Measurements from ENCODE around the gene ATOH8. TPM values are rescaled to one million over a fixed set of nuclear protein-coding genes. Genes with fewer than 3 reads are reported as not detected.

The ATOH8 gene
- total and polyA plus RNA-seq, 10 of the 15 experiments (the other 5 are each of a cell fraction or from before 2014, with no cell fraction given), result 0.03 to 0.60 TPM; not detected in 8

DNA sequence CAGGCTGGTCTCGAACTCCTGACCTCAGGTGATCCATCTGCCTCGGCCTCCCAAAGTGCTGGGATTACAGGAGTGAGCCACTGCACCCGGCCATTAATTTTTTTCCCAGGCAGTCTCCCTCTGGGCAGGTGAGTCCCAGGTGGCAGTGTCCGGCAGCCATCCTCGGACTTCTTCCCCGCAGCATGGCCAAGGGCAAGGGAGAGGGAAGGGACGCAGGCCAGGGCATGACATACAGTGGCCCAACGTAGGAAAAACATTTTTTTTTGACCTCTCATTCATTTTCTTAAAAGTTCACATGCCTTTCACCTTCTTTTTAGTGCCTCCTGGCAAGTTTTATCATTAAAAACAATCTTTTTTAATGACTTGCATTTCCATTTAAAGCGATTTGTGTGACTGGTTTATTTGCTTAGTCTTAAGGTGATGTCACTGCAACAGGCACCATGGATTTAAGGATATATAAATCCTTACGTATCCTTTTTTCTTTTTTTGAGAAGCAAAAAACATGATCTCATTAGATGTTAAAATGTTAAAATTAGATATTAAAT lies 23.0 kb upstream of the ATOH8 start:
- in situ Hi-C loops (cut with MboI), result loop anchor here (10.0 kb wide), 1 partner anchor 344 kb away; no protein-coding TSS in a partner anchor
- Histone ChIP-seq H3K4me2 (ENCODE audit: control insufficient read depth, insufficient read depth) (no peak overlapping the region), H2AFZ (ENCODE audit: control insufficient read depth, low read depth, low read length) (no peak overlapping the region), H3K36me3 (ENCODE audit: control insufficient read depth in 2 of 2, insufficient read depth in 2 of 2, low read length in 1 of 2) (no peaks in the 10 kb centered on the region), H3K9ac (ENCODE audit: control insufficient read depth, insufficient read depth, low read length) (no peak overlapping the region), H3K27me3 (replicated peaks in 1 of 2; ENCODE audit: control insufficient read depth in 2 of 2, insufficient read depth in 2 of 2, low read length in 1 of 2) (no peaks in the 10 kb centered on the region; a peak in 1 of 4 replicates), H3K79me2 (ENCODE audit: control insufficient read depth, insufficient read depth, low read length) (no peaks in the 10 kb centered on the region), H4K20me1 (ENCODE audit: control insufficient read depth, insufficient read depth) (no peaks in the 10 kb centered on the region), H3K9me3 (replicated peaks; ENCODE audit: control insufficient read depth, insufficient read depth, low read length) (no peaks in the 10 kb centered on the region; the same call in 2 of the 3 replicates), H3K4me3 (no peak overlapping the region), H3K27ac (ENCODE audit: control insufficient read depth, insufficient read depth) (no peak overlapping the region), H3K4me1 (ENCODE audit: control insufficient read depth, insufficient read depth, low read length) (no peaks in the 10 kb centered on the region; the same call in 1 of the 2 replicates)
- TF ChIP-seq MXI1 (IDR thresholded peaks at IDR 0.05; ENCODE audit: low read depth, low read length) (no peak), MTA2 (IDR thresholded peaks at IDR 0.05; ENCODE audit: low read depth) (no peak), TCF7 (IDR thresholded peaks at IDR 0.05; ENCODE audit: borderline replicate concordance) (no peak), IRF4 (IDR thresholded peaks at IDR 0.05; ENCODE audit: low read depth, low read length) (no peak), RELA (IDR thresholded peaks at IDR 0.05; ENCODE audit: borderline replicate concordance, partially characterized antibody) (no peak), PAX5 (IDR thresholded peaks at IDR 0.05; ENCODE audit: borderline replicate concordance, low read depth, low read length) (no peak), SMARCA5 (IDR thresholded peaks at IDR 0.05) (no peak), LARP7 (IDR thresholded peaks at IDR 0.05) (no peak), CHD4 (IDR thresholded peaks at IDR 0.05) (no peak), RB1 (IDR thresholded peaks at IDR 0.05; ENCODE audit: borderline replicate concordance) (no peak), SMAD1 (IDR thresholded peaks at IDR 0.05; ENCODE audit: low read depth, partially characterized antibody) (no peak), NFYB (IDR thresholded peaks at IDR 0.05; ENCODE audit: insufficient read depth, low read depth, low read length) (no peak), SMC3 (IDR thresholded peaks at IDR 0.05; ENCODE audit: borderline replicate concordance, low read length) (no peak), RAD21 (IDR thresholded peaks at IDR 0.05; ENCODE audit: insufficient read depth, low read depth, low read length) (no peak), MYC (IDR thresholded peaks at IDR 0.05; ENCODE audit: insufficient read depth, insufficient read length, insufficient replicate concordance, low read length, severe bottlenecking) (no peak), HCFC1 (IDR thresholded peaks at IDR 0.05; ENCODE audit: low read length) (no peak), IKZF1 (conservative IDR thresholded peaks at IDR 0.05) (no peak), PAX8 (IDR thresholded peaks at IDR 0.05) (no peak), POU2F2 (IDR thresholded peaks at IDR 0.05; ENCODE audit: borderline replicate concordance, low read depth, low read length) (no peak)
- TF ChIP-seq, protein P1, sequence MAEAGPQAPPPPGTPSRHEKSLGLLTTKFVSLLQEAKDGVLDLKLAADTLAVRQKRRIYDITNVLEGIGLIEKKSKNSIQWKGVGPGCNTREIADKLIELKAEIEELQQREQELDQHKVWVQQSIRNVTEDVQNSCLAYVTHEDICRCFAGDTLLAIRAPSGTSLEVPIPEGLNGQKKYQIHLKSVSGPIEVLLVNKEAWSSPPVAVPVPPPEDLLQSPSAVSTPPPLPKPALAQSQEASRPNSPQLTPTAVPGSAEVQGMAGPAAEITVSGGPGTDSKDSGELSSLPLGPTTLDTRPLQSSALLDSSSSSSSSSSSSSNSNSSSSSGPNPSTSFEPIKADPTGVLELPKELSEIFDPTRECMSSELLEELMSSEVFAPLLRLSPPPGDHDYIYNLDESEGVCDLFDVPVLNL (IDR thresholded peaks at IDR 0.05; ENCODE audit: low read depth, low read length), result no peak
- CTCF ChIA-PET, result interaction anchor here (0.6 to 6.8 kb wide), 5 partner anchors 19 to 349 kb away, joined by 3 to 234 read pairs (median 12); no protein-coding TSS in a partner anchor
- FAIRE-seq (no peak), DNase-seq (ENCODE audit: low read depth, low spot score) (no peak), ATAC-seq (no peak)
- BruUV-seq (replicated peaks), result no TSS peak
- SMC1A ChIA-PET (ENCODE audit: uncharacterized antibody, unreplicated experiment), result interaction anchor here (2.5 kb wide), 3 partner anchors 11 to 83 kb away, joined by 13 to 106 read pairs (median 30); no protein-coding TSS in a partner anchor
- 51% methylated on average over 10 of the region's 10 CpGs for WGBS (ENCODE audit: insufficient coverage, insufficient replicate concordance, low lambda C conversion rate, missing lambda C conversion rate)
- POLR2A ChIA-PET, result no interaction called here
- RAD21 ChIA-PET (ENCODE audit: unreplicated experiment), result interaction anchor here (0.8 to 2.5 kb wide), 3 partner anchors 9 to 90 kb away, joined by 5 to 116 read pairs (median 20); no protein-coding TSS in a partner anchor
- intact Hi-C loops (cut with micrococcal nuclease; ENCODE audit: unreplicated experiment), result no loop called here
